Activated CD4-positive, alpha-beta T cell treated with anti-CD3 and anti-CD28 coated beads, Interleukin-2, amount 50 U/mL, for 4 hours (primary cell): ENCODE results near the gene TPPP.
"Not testable (repeated sequence)": the region's sequence is repeated elsewhere in the genome, so short reads cannot be mapped to it uniquely, and the experiment has no call there.

Source experiments
- DNase-seq, 2 experiments: peaks; one replicate each; pipeline ENCODE4 v3.0.0-alpha.2; 2020

Gene TPPP

DNA sequence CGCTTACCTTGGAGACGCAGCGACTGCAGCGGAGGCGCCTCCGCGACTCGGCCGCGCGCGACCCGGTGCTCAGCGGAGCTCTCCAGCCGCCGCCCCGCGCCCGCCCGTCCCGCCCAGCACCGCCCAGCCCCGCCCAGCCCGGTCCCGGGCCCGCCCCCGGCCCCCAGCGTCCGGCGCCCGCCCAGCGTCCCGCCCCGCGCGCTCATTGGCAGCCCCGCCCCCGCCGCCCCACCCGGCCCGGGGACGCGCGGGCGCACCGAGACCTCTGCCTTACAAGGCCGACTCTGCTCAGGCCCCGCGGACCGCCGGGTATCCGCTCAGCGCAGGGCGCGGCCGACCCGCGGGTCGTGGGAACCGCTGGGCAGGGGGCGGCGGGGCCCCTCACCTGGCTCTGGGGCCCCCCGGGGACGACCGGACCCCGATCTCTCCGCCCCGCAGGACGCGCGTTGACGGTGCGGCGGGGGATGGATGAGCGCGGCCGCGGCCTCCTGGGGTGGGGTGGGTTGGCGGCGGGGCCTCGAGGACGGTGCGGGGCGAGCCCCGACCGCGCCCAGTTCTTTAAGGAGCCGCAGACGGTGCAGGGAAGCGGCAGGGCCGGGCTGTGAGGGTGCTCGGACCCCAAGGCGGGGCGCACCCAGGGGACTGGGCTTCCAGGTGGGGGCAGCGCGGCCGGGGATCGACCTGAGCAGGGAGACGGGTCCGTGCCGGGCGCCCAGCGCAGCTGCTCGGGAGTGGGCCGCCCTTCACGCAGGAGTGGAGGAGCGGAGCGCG is at the start of gene TPPP:
Gene TPPP, minus strand, starts transcription at position 82 of the 771 bp plus-strand sequence. CDS start 15,292 bp downstream, outside the sequence.
- peak; percentile 78 to 80 for DNase-seq

DNA sequence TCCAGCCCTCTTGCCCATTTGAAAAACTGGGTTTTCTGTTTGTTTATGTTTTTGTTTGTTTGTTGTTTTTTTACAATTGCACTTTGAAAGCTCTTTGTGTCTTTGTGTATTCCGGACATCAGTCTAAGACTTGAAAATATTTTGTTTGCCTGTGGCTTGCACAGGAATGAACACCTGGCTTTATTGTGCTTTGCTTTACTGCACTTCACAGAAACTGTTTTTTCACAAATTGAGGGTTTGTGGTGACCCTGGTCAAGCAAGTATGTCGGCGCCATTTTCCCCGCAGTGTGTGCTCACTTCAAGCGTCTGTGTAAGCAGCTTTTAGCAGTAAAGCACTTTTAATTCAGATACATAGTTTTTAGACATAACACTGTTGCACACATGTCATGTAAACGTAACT is 49.1 kb upstream of the TPPP start:
- DNase-seq = not testable (repeated sequence)

DNA sequence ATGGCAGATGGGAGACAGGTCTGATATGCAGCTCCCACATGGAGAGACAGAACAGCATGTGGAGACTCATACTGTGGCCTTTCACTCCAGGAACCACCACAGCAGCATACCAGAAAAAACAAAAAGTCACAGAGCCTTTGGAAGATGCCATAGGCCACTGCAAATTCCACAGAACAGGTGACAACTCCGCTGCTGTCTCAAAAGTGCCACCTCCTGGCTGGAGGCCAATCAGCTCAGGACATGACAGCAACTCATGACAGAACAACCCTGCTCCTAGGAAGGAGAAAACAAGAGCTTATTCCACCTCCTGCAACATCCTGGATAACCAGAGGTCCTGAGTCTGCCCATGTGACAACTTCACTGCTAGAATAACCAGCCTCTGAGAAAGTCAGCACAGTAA is 41.0 kb upstream of the TPPP start:
- not testable (repeated sequence) for DNase-seq

- DNase-seq = not testable (repeated sequence)
These were observed 39.8 kb upstream of the TPPP start for GRCh38 chr5:732754-733454.

GRCh38 chr5:729225-729624 is 36.1 kb upstream of the TPPP start:
- DNase-seq = not testable (repeated sequence)

GRCh38 chr5:727087-727486 is 33.9 kb upstream of the TPPP start:
- not testable (repeated sequence) for DNase-seq

GRCh38 chr5:723865-724264 is 30.7 kb upstream of the TPPP start:
- DNase-seq = not testable (repeated sequence)

- not testable (repeated sequence) for DNase-seq
These were observed 30.2 kb upstream of the TPPP start for GRCh38 chr5:723309-723708.

DNA sequence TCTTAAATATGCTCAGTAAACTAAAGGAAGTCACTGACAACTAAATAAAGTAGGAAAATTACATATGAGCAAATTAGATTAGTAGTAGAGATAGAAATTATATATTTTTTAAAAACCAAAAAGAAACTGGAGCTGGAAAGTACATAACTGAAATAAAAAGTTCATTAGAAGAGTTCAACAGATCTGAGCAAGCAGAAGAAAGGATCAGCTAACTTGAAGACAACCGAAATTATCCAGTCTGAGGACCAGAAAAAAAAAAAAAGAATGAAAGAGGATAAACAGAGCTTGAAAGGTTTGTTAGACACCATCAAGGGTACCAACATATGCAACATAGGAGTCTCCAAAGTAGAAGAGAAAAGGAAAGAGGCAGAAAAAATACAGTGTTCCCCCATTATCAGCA is 26.2 kb upstream of the TPPP start:
- not testable (repeated sequence) for DNase-seq

DNA sequence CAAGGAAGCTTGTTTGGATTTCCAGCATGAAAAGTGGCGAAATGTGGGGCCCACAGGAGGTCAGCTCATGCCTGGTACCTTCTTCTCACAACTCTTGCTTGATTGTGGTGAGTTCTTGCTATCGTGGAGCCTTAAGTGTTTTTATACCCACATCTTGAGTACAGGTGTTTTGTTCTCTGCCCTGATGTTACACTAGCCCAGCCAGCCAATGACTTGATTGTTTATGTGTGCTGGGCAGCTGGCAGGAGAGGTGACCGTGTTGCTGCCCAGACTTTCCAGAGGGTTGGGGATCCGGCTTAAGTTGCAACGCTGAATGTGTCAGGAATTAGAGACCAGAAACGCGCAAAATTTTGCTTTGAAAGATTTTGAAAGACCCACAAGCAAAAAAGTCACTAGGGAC is 24.0 kb upstream of the TPPP start:
- DNase-seq = no peak

GRCh38 chr5:716740-717139 is 23.6 kb upstream of the TPPP start:
- not testable (repeated sequence) for DNase-seq

GRCh38 chr5:715636-716035 is 22.5 kb upstream of the TPPP start:
- DNase-seq = not testable (repeated sequence)

- DNase-seq = not testable (repeated sequence)
These were observed 21.3 kb upstream of the TPPP start for GRCh38 chr5:714215-715118.

DNA sequence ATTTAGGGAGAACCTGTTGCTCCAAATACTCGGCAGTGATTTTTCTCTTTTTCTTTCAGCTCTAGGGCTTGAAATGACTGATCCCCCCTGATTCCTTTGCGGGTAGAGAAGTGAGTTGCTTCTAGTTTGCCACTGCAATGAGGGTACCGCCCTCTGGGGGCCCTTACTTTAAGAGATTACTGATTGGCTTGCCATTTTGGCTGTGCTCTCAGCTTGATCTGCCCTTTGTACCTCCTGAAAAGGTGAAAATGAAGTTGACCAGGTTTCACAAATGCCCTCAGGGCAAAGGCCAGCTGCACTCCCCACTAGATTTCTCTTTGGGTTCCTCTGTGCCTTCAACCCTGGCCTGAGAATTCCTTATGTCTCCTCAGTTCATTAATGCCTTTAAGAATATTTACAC is 20.5 kb upstream of the TPPP start:
- DNase-seq = not testable (repeated sequence)

- DNase-seq = not testable (repeated sequence)
These were observed 15.8 kb upstream of the TPPP start for GRCh38 chr5:708848-709517.

DNA sequence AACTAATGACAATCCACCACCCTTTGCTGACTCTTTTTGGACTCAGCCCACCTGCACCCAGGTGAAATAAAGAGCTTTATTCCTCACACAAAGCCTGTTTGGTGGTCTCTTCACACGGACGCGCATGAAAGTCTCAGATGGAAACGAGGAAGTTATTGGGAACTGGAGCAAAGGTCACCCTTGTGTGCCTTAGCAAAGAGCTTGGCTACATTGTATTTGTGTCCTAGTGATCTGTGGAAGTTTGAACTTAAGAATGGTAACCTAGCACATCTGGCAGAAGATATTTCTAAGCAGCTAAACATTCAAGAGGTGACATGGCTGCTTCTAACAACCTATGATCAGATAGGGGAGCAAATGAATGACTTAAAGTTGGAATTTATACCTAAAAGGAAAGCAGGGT is 15.2 kb upstream of the TPPP start:
- not testable (repeated sequence) for DNase-seq

DNA sequence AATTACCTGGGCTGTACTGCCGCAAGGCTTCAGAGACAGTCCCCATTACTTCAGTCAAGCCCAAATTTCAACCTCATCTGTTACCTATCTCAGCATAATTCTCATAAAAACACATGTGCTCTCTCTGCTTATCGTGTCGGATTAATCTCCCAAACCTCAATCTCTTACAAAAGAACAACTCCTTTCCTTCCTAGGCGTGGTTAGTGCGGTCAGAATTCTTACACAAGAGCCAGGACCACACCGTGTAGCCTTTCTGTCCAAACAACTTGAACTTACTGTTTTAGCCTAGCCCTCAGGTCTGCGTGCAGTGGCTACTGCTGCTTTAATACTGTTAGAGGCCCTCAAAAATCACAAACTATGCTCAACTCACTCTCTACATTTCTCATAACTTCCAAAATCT is 13.0 kb upstream of the TPPP start:
- not testable (repeated sequence) for DNase-seq

DNA sequence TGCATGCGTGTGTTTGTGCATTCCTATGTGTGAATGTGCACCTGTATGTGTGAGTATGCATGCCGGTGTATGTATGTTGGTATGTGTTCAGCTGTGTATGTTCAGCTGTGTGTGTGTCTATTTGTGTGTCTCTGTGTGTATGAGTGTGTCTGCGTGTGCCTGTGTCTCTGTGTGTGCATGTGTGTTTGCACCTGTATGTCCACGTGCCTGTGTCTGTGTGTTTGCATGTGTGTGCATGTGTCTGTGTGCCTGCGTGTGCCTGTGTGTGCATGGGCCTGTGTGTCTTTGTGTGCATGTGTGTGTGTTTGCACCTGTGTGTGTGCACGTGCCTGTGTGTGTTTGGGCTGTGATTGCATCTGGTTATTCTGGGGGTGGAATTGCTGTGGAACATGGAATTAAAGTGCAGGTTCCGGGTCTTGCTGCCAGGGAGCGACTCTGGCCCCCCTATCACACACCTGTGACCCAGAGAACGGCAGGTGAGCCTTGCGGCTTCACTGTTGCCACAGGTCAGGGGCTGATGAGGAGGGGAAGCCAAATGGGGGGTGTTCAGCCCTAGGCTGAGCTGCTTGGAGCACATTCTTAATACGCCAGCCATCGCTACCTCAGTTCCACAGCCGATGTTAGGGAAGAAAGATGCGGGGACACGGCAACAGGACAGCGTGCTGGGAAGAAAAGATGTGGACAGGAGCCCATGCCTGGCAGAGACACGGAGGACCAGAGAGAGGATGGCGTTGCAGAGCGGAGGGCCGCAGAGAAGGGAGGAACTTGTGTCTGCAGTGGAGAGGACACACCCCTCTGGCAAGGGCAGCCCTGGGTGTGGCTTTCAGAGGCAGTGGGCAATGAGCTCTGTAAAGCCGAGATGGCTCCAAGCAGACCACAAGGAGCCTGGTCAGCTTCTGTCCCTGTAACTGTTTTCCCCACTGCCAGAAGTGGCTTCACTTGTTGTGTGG is 3.9 kb upstream of the TPPP start:
- not testable (repeated sequence) for DNase-seq

- DNase-seq = not testable (repeated sequence)
These were observed 3.0 kb upstream of the TPPP start for GRCh38 chr5:696191-696590.

DNA sequence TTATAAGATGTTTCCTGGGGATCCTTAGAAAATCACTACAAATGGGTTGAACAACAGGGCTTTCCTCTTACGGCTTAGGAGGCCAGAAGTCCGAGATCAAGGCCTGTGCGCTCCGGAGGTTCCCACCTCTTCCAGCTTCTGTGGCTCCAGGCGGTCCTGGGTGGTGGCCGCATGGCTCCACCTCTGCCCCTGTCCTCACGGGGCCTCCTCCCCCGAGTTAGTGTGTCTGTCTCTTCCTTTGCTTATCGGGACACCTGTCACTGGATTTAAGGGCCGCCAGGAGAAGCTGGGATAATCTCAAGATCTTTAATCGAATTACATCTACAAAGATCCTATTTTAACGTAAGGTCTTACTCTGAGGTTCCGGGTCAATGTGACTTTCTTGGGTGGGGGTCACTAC is 2.3 kb upstream of the TPPP start:
- DNase-seq = not testable (repeated sequence)

- not testable (repeated sequence) for DNase-seq
These were observed 885 bp upstream of the TPPP start for GRCh38 chr5:694042-694431.
